Astrocyte (in vitro differentiated cells and primary cell): ENCODE results near the gene DMRTA1. TPM values are rescaled to one million over a fixed set of nuclear protein-coding genes. Genes with fewer than 3 reads are reported as not detected.

ENCODE experiments used
- DNase-seq: peaks from one replicate; pipeline ENCODE4 v3.0.0-alpha.2; 2010; ENCODE audit warnings: low read depth
- FAIRE-seq: peaks from 2 replicates; lab custom pipeline; 2011; peaks lifted over from hg19 to GRCh38; lab: Jason Lieb, UNC
- H2AFZ ChIP-seq: 2 replicates; pipeline ENCODE4 v1.6.0; 2012; ENCODE audit warnings: low read depth, low read length, inconsistent platforms
- H3K27ac ChIP-seq: 2 replicates; pipeline ENCODE4 v1.5.1; 2011; ENCODE audit warnings: low read depth, low read length, inconsistent platforms
- H3K27me3 ChIP-seq: 2 replicates; pipeline ENCODE4 v1.6.0; 2011; ENCODE audit warnings: low read length, inconsistent platforms; ENCODE audit not compliant: insufficient read depth
- H3K36me3 ChIP-seq: 2 replicates; pipeline ENCODE4 v1.5.1; 2011; ENCODE audit warnings: low read length, inconsistent platforms; ENCODE audit not compliant: insufficient read depth
- H3K4me1 ChIP-seq: 2 replicates; pipeline ENCODE4 v1.5.1; 2011; ENCODE audit warnings: low read length, inconsistent platforms; ENCODE audit not compliant: insufficient read depth
- H3K4me2 ChIP-seq: 2 replicates; pipeline ENCODE4 v1.6.0; 2012; ENCODE audit warnings: low read length, inconsistent platforms
- H3K4me3 ChIP-seq: 2 replicates; pipeline ENCODE4 v1.5.1; 2011; ENCODE audit warnings: low read depth, mild to moderate bottlenecking, low read length, inconsistent platforms; ENCODE audit not compliant: insufficient read depth
- H3K79me2 ChIP-seq: 2 replicates; pipeline ENCODE4 v1.6.0; 2012; ENCODE audit warnings: mild to moderate bottlenecking, low read length, inconsistent platforms; ENCODE audit not compliant: insufficient read depth
- H3K9ac ChIP-seq: 2 replicates; pipeline ENCODE4 v1.6.0; 2012; ENCODE audit warnings: mild to moderate bottlenecking, low read length, inconsistent platforms
- H3K9me3 ChIP-seq: 2 replicates; pipeline ENCODE4 v1.5.1; 2012; ENCODE audit warnings: low read depth, mild to moderate bottlenecking, low read length, inconsistent platforms; ENCODE audit not compliant: insufficient read depth
- H4K20me1 ChIP-seq: 2 replicates; pipeline ENCODE4 v1.6.0; 2012; ENCODE audit warnings: low read length, inconsistent platforms; ENCODE audit not compliant: insufficient read depth
- H3K27ac Mint-ChIP-seq: one replicate; pipeline ENCODE4 v1.8.0; 2021; ENCODE audit warnings: mild to moderate bottlenecking, mixed read lengths; ENCODE audit not compliant: unreplicated experiment
- H3K27me3 Mint-ChIP-seq: one replicate; pipeline ENCODE4 v1.8.0; 2021; ENCODE audit warnings: low read depth, mixed read lengths; ENCODE audit not compliant: unreplicated experiment
- H3K36me3 Mint-ChIP-seq: one replicate; pipeline ENCODE4 v1.8.0; 2021; ENCODE audit warnings: low read depth, mixed read lengths; ENCODE audit not compliant: unreplicated experiment
- H3K4me1 Mint-ChIP-seq: one replicate; pipeline ENCODE4 v1.8.0; 2021; ENCODE audit warnings: low read depth, mixed read lengths; ENCODE audit not compliant: unreplicated experiment
- H3K4me3 Mint-ChIP-seq: one replicate; pipeline ENCODE4 v1.8.0; 2021; ENCODE audit warnings: mild to moderate bottlenecking, moderate library complexity, mixed read lengths; ENCODE audit not compliant: unreplicated experiment
- H3K9me3 Mint-ChIP-seq: one replicate; pipeline ENCODE4 v1.8.0; 2021; ENCODE audit warnings: mild to moderate bottlenecking, mixed read lengths; ENCODE audit not compliant: unreplicated experiment
- EZH2 ChIP-seq: IDR thresholded peaks from 2 replicates; pipeline ENCODE4 v1.6.1; 2012; ENCODE audit warnings: mild to moderate bottlenecking, low read length, inconsistent platforms; ENCODE audit not compliant: insufficient read depth
- total RNA-seq: library from RNA; stranded (reverse); gene quantifications from 2 replicates; pipeline ENCODE4 v1.2.1, GENCODE V29; 2021
- TF ChIP-seq, protein P1 (sequence below): IDR thresholded peaks from 2 replicates; pipeline ENCODE4 v1.5.1; 2011; ENCODE audit warnings: low read depth, mild to moderate bottlenecking, inconsistent platforms, low read length, moderate library complexity; ENCODE audit not compliant: insufficient read depth

DMRTA1 gene
- total RNA-seq, 1 donor from 2014 or later, result 6.1 TPM

DNA sequence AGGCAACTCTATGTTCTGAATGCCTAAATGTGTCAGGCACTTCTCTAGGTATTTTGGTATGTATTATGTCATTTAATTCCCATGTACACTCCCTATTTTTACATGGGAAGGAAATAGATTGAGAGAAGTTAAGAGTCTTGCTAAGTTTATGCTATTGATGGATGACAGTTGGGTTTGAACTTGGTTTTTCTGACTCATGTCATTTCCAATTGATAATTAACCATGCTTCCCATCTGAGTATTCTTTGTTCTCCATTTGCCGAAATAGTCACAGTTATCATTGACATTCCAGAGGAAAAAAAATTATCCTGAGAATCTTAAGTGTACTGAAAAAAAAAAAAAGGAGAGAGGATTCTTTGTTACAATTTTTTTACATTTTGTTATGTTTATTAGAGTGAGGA, 23.1 kb upstream of the DMRTA1 start:
- H4K20me1 ChIP-seq, result no peaks in the 10 kb centered on the region
- no peaks in the 10 kb centered on the region for H3K4me1 ChIP-seq
- no peak for TF ChIP-seq EZH2
- TF ChIP-seq, protein P1, sequence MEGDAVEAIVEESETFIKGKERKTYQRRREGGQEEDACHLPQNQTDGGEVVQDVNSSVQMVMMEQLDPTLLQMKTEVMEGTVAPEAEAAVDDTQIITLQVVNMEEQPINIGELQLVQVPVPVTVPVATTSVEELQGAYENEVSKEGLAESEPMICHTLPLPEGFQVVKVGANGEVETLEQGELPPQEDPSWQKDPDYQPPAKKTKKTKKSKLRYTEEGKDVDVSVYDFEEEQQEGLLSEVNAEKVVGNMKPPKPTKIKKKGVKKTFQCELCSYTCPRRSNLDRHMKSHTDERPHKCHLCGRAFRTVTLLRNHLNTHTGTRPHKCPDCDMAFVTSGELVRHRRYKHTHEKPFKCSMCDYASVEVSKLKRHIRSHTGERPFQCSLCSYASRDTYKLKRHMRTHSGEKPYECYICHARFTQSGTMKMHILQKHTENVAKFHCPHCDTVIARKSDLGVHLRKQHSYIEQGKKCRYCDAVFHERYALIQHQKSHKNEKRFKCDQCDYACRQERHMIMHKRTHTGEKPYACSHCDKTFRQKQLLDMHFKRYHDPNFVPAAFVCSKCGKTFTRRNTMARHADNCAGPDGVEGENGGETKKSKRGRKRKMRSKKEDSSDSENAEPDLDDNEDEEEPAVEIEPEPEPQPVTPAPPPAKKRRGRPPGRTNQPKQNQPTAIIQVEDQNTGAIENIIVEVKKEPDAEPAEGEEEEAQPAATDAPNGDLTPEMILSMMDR, result no peak
- FAIRE-seq (no peak), DNase-seq (no peak)
- Mint-ChIP-seq H3K4me3 (no peak overlapping the region), H3K9me3 (no peaks in the 10 kb centered on the region), H3K36me3 (no peaks in the 10 kb centered on the region), H3K27me3 (no peaks in the 10 kb centered on the region), H3K27ac (no peak overlapping the region), H3K4me1 (peaks cover 23% of the 10 kb centered on the region)
- no peaks in the 10 kb centered on the region for H3K79me2 ChIP-seq
- H3K27me3 ChIP-seq, result no peaks in the 10 kb centered on the region
- H3K9me3 ChIP-seq, result no peaks in the 10 kb centered on the region
- H3K36me3 ChIP-seq, result no peaks in the 10 kb centered on the region
- no peak overlapping the region for H3K4me3 ChIP-seq
- H3K4me2 ChIP-seq, result no peak overlapping the region
- no peak overlapping the region for H3K27ac ChIP-seq
- H2AFZ ChIP-seq, result no peak overlapping the region
- H3K9ac ChIP-seq, result no peak overlapping the region

DNA sequence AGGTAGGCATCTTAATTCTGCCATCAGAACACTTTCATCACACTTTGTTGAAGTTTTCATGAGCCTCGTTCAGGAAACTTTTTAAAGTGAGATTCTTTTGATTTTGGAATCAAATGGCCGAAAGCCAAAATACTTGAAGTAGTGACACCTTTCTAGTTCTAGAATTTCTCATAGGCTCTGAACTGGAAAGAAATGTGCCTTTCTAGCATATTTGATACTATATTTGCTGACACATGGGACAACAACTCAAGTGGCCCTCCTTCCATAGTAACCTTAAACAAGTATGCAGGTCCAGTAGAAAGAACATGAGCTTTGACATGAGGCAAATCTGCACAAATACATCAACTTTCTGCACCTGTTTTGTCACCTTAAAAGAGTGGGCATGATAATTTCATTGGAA, 22.0 kb upstream of the DMRTA1 start:
- Histone ChIP-seq H3K79me2 (no peaks in the 10 kb centered on the region), H3K4me1 (no peaks in the 10 kb centered on the region), H4K20me1 (no peaks in the 10 kb centered on the region), H3K4me2 (no peak overlapping the region), H3K4me3 (no peak overlapping the region), H3K27me3 (no peaks in the 10 kb centered on the region), H3K9ac (no peak overlapping the region), H3K36me3 (no peaks in the 10 kb centered on the region), H2AFZ (no peak overlapping the region), H3K9me3 (no peaks in the 10 kb centered on the region), H3K27ac (no peak overlapping the region)
- DNase-seq, result no peak
- Mint-ChIP-seq H3K36me3 (no peaks in the 10 kb centered on the region), H3K9me3 (no peaks in the 10 kb centered on the region), H3K27ac (no peak overlapping the region), H3K27me3 (no peaks in the 10 kb centered on the region), H3K4me3 (no peak overlapping the region), H3K4me1 (peaks cover 23% of the 10 kb centered on the region)
- no peak for FAIRE-seq
- TF ChIP-seq EZH2, result no peak
- TF ChIP-seq, protein P1, result no peak

DNA sequence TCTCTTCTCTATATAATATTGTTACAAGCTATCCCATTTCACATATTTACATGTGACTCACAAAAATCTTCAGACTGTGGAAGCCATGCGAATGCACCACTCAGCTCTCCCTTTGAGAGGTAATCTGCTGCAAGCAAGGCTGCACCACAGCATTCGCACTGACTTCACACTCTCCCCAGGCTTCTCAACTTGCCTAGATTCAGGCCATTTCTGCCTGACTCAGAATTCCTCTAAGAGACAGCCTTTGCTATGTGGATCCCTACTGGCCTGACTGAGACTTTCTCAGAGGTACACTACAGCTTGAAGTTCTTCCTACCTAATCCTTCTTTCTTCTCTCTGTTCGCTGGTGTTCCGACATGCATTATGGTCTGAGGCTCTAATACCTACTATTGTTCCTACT, 21.1 kb upstream of the DMRTA1 start:
- H3K4me3 Mint-ChIP-seq, result no peak overlapping the region

More for the DNA sequence above, 21.1 kb upstream of the DMRTA1 start:
- Histone ChIP-seq H4K20me1 (no peaks in the 10 kb centered on the region), H3K9ac (no peak overlapping the region), H3K27ac (no peak overlapping the region), H3K27me3 (no peaks in the 10 kb centered on the region), H3K4me3 (no peak overlapping the region), H3K4me2 (no peak overlapping the region), H3K36me3 (no peaks in the 10 kb centered on the region), H3K79me2 (no peaks in the 10 kb centered on the region), H3K4me1 (no peaks in the 10 kb centered on the region), H2AFZ (no peak overlapping the region), H3K9me3 (no peaks in the 10 kb centered on the region)
- no peak for FAIRE-seq
- H3K36me3 Mint-ChIP-seq, result no peaks in the 10 kb centered on the region
- no peaks in the 10 kb centered on the region for H3K27me3 Mint-ChIP-seq
- no peaks in the 10 kb centered on the region for H3K9me3 Mint-ChIP-seq
- peaks cover 27% of the 10 kb centered on the region for H3K4me1 Mint-ChIP-seq
- no peak overlapping the region for H3K27ac Mint-ChIP-seq
- TF ChIP-seq, protein P1, result no peak
- no peak for TF ChIP-seq EZH2
- DNase-seq, result no peak
